ENCODE results near the gene USP6NL. TPM values are rescaled to one million over a fixed set of nuclear protein-coding genes. Genes with fewer than 3 reads are reported as not detected.

USP6NL gene
- total RNA-seq, 1 experiment from 2014 or later, result 22.1 TPM

- ChIA-PET POLR2A (ENCODE audit: unreplicated experiment) (interaction anchor here (0.7 kb wide), 2 partner anchors 13 to 1554 kb away, joined by 7 to 16 read pairs; partner anchors contain the start of gene OPTN), CTCF (no interaction called here)
- Histone ChIP-seq H3K9me3 (ENCODE audit: insufficient read depth, low read depth) (no peaks in the 10 kb centered on the region), H4K20me1 (ENCODE audit: insufficient read depth) (no peaks in the 10 kb centered on the region), H3K9me2 (ENCODE audit: insufficient read depth) (no peaks in the 10 kb centered on the region), H2AFZ (no peak overlapping the region), H3K36me3 (ENCODE audit: low read depth) (no peaks in the 10 kb centered on the region), H3K27me3 (ENCODE audit: insufficient read depth, low read depth) (no peaks in the 10 kb centered on the region), H3K79me2 (ENCODE audit: low read depth) (peaks cover 60% of the 10 kb centered on the region), H3K27ac (peak overlapping the region; percentile 32; the same call in 1 of the 2 replicates), H3F3A (ENCODE audit: insufficient read depth, low read depth) (peaks cover 8% of the 10 kb centered on the region), H3K4me1 (replicated peaks; ENCODE audit: insufficient read depth) (peaks cover 10% of the 10 kb centered on the region), H3K4me3 (no peak overlapping the region), H3K4me2 (no peak overlapping the region)
- TF ChIP-seq EZH2 (IDR thresholded peaks at IDR 0.05; ENCODE audit: low read depth) (no peak), CTCF (conservative IDR thresholded peaks at IDR 0.05) (no peak)
- no TSS peak for BruUV-seq (replicated peaks)
- intact Hi-C loops (cut with micrococcal nuclease; ENCODE audit: unreplicated experiment), result no loop called here
- peak in 1 of 2 experiments; percentile 39 for DNase-seq
Measured at GRCh38 chr10:11546581-11546980, 64.9 kb downstream of the USP6NL start.

GRCh38 chr10:11541296-11541695 lies 70.2 kb downstream of the USP6NL start:
- no peak overlapping the region for H3K27ac ChIP-seq
- H3K4me1 ChIP-seq (replicated peaks; ENCODE audit: insufficient read depth), result peaks cover 14% of the 10 kb centered on the region
- no peaks in the 10 kb centered on the region for H3K27me3 ChIP-seq (ENCODE audit: insufficient read depth, low read depth)
- H4K20me1 ChIP-seq (ENCODE audit: insufficient read depth), result no peaks in the 10 kb centered on the region
- H3K9me3 ChIP-seq (ENCODE audit: insufficient read depth, low read depth), result no peaks in the 10 kb centered on the region
- ChIA-PET CTCF (no interaction called here), POLR2A (ENCODE audit: unreplicated experiment) (no interaction called here)
- no peak for DNase-seq
- H3F3A ChIP-seq (ENCODE audit: insufficient read depth, low read depth), result peaks cover 9% of the 10 kb centered on the region
- no TSS peak for BruUV-seq (replicated peaks)
- H3K36me3 ChIP-seq (ENCODE audit: low read depth), result no peaks in the 10 kb centered on the region
- peaks cover 52% of the 10 kb centered on the region for H3K79me2 ChIP-seq (ENCODE audit: low read depth)
- TF ChIP-seq CTCF (conservative IDR thresholded peaks at IDR 0.05) (no peak), EZH2 (IDR thresholded peaks at IDR 0.05; ENCODE audit: low read depth) (no peak)
- no peak overlapping the region for H3K4me2 ChIP-seq
- no peak overlapping the region for H3K4me3 ChIP-seq
- intact Hi-C loops (cut with micrococcal nuclease; ENCODE audit: unreplicated experiment), result no loop called here
- no peak overlapping the region for H2AFZ ChIP-seq
- no peaks in the 10 kb centered on the region for H3K9me2 ChIP-seq (ENCODE audit: insufficient read depth)

- H3K27ac ChIP-seq, result peak overlapping the region; percentile 86
- no peak for TF ChIP-seq CTCF (conservative IDR thresholded peaks at IDR 0.05)
- TF ChIP-seq EZH2 (IDR thresholded peaks at IDR 0.05; ENCODE audit: low read depth), result no peak
- peaks cover 47% of the 10 kb centered on the region for H3K79me2 ChIP-seq (ENCODE audit: low read depth)
- H4K20me1 ChIP-seq (ENCODE audit: insufficient read depth), result no peaks in the 10 kb centered on the region
- ChIA-PET POLR2A (ENCODE audit: unreplicated experiment) (no interaction called here), CTCF (interaction anchor here (0.6 kb wide), 1 partner anchor 452 kb away, joined by 6 read pairs; no protein-coding TSS in a partner anchor)
- H3K4me1 ChIP-seq (replicated peaks; ENCODE audit: insufficient read depth), result peaks cover 14% of the 10 kb centered on the region
- no peaks in the 10 kb centered on the region for H3K9me2 ChIP-seq (ENCODE audit: insufficient read depth)
- H2AFZ ChIP-seq, result no peak overlapping the region
- intact Hi-C loops (cut with micrococcal nuclease; ENCODE audit: unreplicated experiment), result no loop called here
- BruUV-seq (replicated peaks), result no TSS peak
- peak overlapping the region; percentile 26; the same call in 1 of the 2 replicates for H3K4me2 ChIP-seq
- H3K4me3 ChIP-seq, result no peak overlapping the region
- no peaks in the 10 kb centered on the region for H3K36me3 ChIP-seq (ENCODE audit: low read depth)
- H3K27me3 ChIP-seq (ENCODE audit: insufficient read depth, low read depth), result no peaks in the 10 kb centered on the region
- H3F3A ChIP-seq (ENCODE audit: insufficient read depth, low read depth), result peaks cover 5% of the 10 kb centered on the region; the same call in 1 of the 2 replicates
- H3K9me3 ChIP-seq (ENCODE audit: insufficient read depth, low read depth), result no peaks in the 10 kb centered on the region
- DNase-seq, result peak in 1 of 2 experiments; percentile 77
Measured at GRCh38 chr10:11539191-11539868, 72.1 kb downstream of the USP6NL start.
